ENCODE data around the gene TEKT5. TPM values are rescaled to one million over a fixed set of nuclear protein-coding genes. Genes with fewer than 3 reads are reported as not detected.

TEKT5 gene
- total and polyA plus RNA-seq, 4 donors: 0.13 to 0.92 TPM; not detected in 2

DNA sequence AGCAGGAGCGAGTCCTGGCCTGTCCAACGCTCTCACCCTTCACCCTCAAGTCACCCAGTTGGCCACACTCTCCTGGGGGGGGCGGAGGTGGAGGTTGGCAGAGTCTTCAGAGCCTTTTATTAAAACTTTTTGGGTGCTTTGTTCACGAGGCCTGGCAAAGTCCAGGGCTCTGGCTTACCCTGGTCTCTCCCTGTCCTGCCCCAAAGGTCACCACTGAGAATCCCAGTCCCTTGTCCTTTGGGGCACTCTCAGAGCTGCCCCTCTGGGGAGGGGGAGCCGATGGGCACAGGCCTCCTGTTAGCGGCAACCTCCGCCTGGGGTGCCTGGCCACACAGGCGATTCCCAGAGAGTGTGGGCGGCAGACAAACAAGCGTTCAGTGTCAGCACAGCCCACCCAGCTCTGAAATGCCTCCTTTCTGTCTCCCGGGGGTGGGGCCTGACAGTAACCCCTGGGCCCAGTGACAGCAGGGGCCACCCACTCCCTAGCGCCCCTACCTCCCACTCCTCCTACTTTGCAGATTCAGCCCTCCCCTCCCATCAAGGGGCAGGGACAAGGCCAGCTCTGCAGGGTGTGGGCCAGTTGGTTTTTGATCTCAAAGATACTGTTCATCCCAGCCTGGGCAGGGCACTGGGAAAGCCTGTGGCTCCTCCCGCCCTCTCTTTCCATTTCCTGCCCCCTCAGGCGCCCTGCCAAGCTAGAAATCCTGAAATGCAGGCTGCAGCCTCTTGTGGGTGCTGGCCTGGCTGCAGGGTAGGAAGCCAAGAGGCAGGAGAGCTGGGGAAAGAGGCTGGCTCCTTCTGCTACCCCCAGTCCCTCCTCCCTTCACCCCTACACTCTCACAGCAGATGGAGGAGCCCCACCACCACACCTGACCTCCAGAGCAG lies 77.7 kb downstream of the TEKT5 start:
- TF ChIP-seq FOXA1 (IDR thresholded peaks at IDR 0.05) (no peak), HNF4A (conservative IDR thresholded peaks at IDR 0.05) (peak; percentile 53 to 72), NR2F2 (IDR thresholded peaks at IDR 0.05) (no peak), YY1 (IDR thresholded peaks at IDR 0.05) (peak; percentile 38), RAD21 (IDR thresholded peaks at IDR 0.05) (peak; percentile 42 to 76), EGR1 (IDR thresholded peaks at IDR 0.05; ENCODE audit: low read depth in 2 of 2) (peak in 1 of 2 donors; percentile 53), SP1 (IDR thresholded peaks at IDR 0.05) (peak; percentile 71), RXRA (IDR thresholded peaks at IDR 0.05) (peak; percentile 47 to 70), HNF4G (IDR thresholded peaks at IDR 0.05) (no peak)
- TF ChIP-seq, protein P1, sequence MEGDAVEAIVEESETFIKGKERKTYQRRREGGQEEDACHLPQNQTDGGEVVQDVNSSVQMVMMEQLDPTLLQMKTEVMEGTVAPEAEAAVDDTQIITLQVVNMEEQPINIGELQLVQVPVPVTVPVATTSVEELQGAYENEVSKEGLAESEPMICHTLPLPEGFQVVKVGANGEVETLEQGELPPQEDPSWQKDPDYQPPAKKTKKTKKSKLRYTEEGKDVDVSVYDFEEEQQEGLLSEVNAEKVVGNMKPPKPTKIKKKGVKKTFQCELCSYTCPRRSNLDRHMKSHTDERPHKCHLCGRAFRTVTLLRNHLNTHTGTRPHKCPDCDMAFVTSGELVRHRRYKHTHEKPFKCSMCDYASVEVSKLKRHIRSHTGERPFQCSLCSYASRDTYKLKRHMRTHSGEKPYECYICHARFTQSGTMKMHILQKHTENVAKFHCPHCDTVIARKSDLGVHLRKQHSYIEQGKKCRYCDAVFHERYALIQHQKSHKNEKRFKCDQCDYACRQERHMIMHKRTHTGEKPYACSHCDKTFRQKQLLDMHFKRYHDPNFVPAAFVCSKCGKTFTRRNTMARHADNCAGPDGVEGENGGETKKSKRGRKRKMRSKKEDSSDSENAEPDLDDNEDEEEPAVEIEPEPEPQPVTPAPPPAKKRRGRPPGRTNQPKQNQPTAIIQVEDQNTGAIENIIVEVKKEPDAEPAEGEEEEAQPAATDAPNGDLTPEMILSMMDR (IDR thresholded peaks at IDR 0.05; ENCODE audit: low read depth, low read length, missing input control): no peak
- peak overlapping the region in 1 of 2 donors; percentile 70 for H3K27ac ChIP-seq (ENCODE audit: low read depth in 1 of 2, low read length in 2 of 2)
- H3K36me3 ChIP-seq (ENCODE audit: control insufficient read depth in 4 of 4, insufficient read depth in 3 of 4, low read depth in 1 of 4, low read length in 3 of 4): no peaks in the 10 kb centered on the region
- WGBS: 44% methylated on average over 14 of the region's 14 CpGs
- H3K27me3 ChIP-seq (ENCODE audit: control insufficient read depth in 4 of 4, insufficient read depth in 4 of 4, low read length in 3 of 4): no peaks in the 10 kb centered on the region
- no peaks in the 10 kb centered on the region for H3K4me1 ChIP-seq (ENCODE audit: control insufficient read depth in 4 of 4, insufficient read depth in 4 of 4, low read length in 3 of 4)
- peak overlapping the region in 1 of 2 donors; percentile 14 for H3K9ac ChIP-seq (ENCODE audit: low read depth in 1 of 2, low read length in 2 of 2)
- peak; percentile 46 for DNase-seq (ENCODE audit: low spot score)
- no peaks in the 10 kb centered on the region for H3K9me3 ChIP-seq (ENCODE audit: control insufficient read depth in 4 of 4, low read length in 3 of 4)
- H3K4me3 ChIP-seq (ENCODE audit: low read depth in 1 of 3, low read length in 3 of 3): no peak overlapping the region

DNA sequence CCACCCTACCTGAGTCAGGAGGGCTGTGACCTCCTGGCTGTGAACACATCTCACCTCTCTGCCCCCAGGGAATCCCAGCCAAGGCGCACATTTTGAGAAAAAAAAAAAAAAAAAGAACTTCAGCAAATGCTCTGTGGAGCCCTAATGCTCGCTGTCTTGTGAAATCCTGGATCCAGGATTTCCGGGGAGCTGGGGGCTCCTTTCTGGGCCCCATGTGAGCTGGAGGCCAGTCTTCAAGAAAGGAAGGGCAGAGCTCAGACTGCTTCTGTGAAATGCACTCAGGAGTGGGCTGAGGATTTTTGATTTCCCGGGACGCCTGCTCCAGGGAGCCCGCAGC lies 78.3 kb downstream of the TEKT5 start:
- Histone ChIP-seq H3K36me3 (ENCODE audit: control insufficient read depth in 4 of 4, insufficient read depth in 3 of 4, low read depth in 1 of 4, low read length in 3 of 4) (no peaks in the 10 kb centered on the region), H3K9me3 (ENCODE audit: control insufficient read depth in 4 of 4, low read length in 3 of 4) (no peaks in the 10 kb centered on the region), H3K27ac (ENCODE audit: low read depth in 1 of 2, low read length in 2 of 2) (peak overlapping the region in 1 of 2 donors; percentile 70), H3K4me1 (ENCODE audit: control insufficient read depth in 4 of 4, insufficient read depth in 4 of 4, low read length in 3 of 4) (no peaks in the 10 kb centered on the region), H3K4me3 (ENCODE audit: low read depth in 1 of 3, low read length in 3 of 3) (no peak overlapping the region), H3K27me3 (ENCODE audit: control insufficient read depth in 4 of 4, insufficient read depth in 4 of 4, low read length in 3 of 4) (no peaks in the 10 kb centered on the region), H3K9ac (ENCODE audit: low read depth in 1 of 2, low read length in 2 of 2) (peak overlapping the region in 1 of 2 donors; percentile 14)
- WGBS: 79% methylated on average over 6 of the region's 6 CpGs
- TF ChIP-seq FOXA1 (IDR thresholded peaks at IDR 0.05): no peak
- TF ChIP-seq GABPA (IDR thresholded peaks at IDR 0.05 in 1 of 2, conservative IDR thresholded peaks at IDR 0.05 in 1 of 2): no peak
- TF ChIP-seq FOXA2 (IDR thresholded peaks at IDR 0.05): no peak
- no peak for TF ChIP-seq RAD21 (IDR thresholded peaks at IDR 0.05)
- TF ChIP-seq, protein P2, sequence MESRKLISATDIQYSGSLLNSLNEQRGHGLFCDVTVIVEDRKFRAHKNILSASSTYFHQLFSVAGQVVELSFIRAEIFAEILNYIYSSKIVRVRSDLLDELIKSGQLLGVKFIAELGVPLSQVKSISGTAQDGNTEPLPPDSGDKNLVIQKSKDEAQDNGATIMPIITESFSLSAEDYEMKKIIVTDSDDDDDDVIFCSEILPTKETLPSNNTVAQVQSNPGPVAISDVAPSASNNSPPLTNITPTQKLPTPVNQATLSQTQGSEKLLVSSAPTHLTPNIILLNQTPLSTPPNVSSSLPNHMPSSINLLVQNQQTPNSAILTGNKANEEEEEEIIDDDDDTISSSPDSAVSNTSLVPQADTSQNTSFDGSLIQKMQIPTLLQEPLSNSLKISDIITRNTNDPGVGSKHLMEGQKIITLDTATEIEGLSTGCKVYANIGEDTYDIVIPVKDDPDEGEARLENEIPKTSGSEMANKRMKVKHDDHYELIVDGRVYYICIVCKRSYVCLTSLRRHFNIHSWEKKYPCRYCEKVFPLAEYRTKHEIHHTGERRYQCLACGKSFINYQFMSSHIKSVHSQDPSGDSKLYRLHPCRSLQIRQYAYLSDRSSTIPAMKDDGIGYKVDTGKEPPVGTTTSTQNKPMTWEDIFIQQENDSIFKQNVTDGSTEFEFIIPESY (IDR thresholded peaks at IDR 0.05): no peak
- no peak for TF ChIP-seq TAF1 (conservative IDR thresholded peaks at IDR 0.05)
- TF ChIP-seq, protein P3, sequence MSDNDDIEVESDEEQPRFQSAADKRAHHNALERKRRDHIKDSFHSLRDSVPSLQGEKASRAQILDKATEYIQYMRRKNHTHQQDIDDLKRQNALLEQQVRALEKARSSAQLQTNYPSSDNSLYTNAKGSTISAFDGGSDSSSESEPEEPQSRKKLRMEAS (IDR thresholded peaks at IDR 0.05): no peak
- no peak for TF ChIP-seq JUND (IDR thresholded peaks at IDR 0.05)
- TF ChIP-seq YY1 (IDR thresholded peaks at IDR 0.05): no peak
- no peak for TF ChIP-seq HNF4A (conservative IDR thresholded peaks at IDR 0.05)
- TF ChIP-seq SP1 (IDR thresholded peaks at IDR 0.05): no peak
- no peak for TF ChIP-seq NR2F2 (IDR thresholded peaks at IDR 0.05)
- TF ChIP-seq, protein P1 (IDR thresholded peaks at IDR 0.05; ENCODE audit: low read depth, low read length, missing input control): no peak
- no peak for TF ChIP-seq EGR1 (IDR thresholded peaks at IDR 0.05; ENCODE audit: low read depth in 2 of 2)
- no peak for TF ChIP-seq HNF4G (IDR thresholded peaks at IDR 0.05)
- no peak for TF ChIP-seq RXRA (IDR thresholded peaks at IDR 0.05)
- no peak for DNase-seq (ENCODE audit: low spot score)

Measured in liver (tissue), 9 donors.